ENCODE results near the gene KCNG3. TPM values are rescaled to one million over a fixed set of nuclear protein-coding genes. Genes with fewer than 3 reads are reported as not detected.

Gene KCNG3
- total RNA-seq, 1 donor from 2014 or later = 0.31 TPM

DNA sequence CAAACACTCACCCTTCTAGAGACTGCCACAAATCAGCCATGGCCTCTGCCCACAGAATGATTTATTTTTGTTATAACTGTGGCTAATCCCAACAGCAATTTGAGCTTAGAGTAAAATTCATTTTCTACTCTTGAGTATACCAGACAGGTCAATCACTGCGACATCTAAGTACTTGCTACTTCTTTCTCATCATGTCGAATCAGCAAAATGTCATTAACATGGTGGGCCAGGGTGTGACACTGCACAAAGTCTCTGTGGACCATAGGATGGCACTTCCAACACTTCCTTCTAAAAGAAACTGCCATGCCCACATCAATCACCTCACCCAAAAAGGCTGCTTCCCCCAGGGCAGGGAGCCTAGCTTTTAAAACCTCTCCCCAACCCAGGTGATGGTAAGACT, 64.4 kb downstream of the KCNG3 start:
- no peaks in the 10 kb centered on the region for H3K4me1 Mint-ChIP-seq (ENCODE audit: low read depth)
- H3K4me3 Mint-ChIP-seq (ENCODE audit: low read depth) = no peak overlapping the region
- H3K9me3 Mint-ChIP-seq (ENCODE audit: low read depth) = no peaks in the 10 kb centered on the region
- H3K27me3 Mint-ChIP-seq = no peaks in the 10 kb centered on the region
- H3K36me3 Mint-ChIP-seq (ENCODE audit: insufficient read depth) = no peaks in the 10 kb centered on the region
- no peak overlapping the region for H3K27ac Mint-ChIP-seq
- TF ChIP-seq CTCF (IDR thresholded peaks at IDR 0.05; ENCODE audit: unreplicated experiment) = no peak
- no peak for DNase-seq (ENCODE audit: low spot score, unreplicated experiment)

GRCh38 chr2:42425697-42426096, 68.1 kb downstream of the KCNG3 start:
- H3K27ac Mint-ChIP-seq = no peak overlapping the region
- DNase-seq (ENCODE audit: low spot score, unreplicated experiment) = no peak
- no peak overlapping the region for H3K4me3 Mint-ChIP-seq (ENCODE audit: low read depth)
- H3K36me3 Mint-ChIP-seq (ENCODE audit: insufficient read depth) = no peaks in the 10 kb centered on the region
- no peaks in the 10 kb centered on the region for H3K4me1 Mint-ChIP-seq (ENCODE audit: low read depth)
- TF ChIP-seq CTCF (IDR thresholded peaks at IDR 0.05; ENCODE audit: unreplicated experiment) = no peak
- peaks cover 8% of the 10 kb centered on the region for H3K27me3 Mint-ChIP-seq
- H3K9me3 Mint-ChIP-seq (ENCODE audit: low read depth) = no peaks in the 10 kb centered on the region

DNA sequence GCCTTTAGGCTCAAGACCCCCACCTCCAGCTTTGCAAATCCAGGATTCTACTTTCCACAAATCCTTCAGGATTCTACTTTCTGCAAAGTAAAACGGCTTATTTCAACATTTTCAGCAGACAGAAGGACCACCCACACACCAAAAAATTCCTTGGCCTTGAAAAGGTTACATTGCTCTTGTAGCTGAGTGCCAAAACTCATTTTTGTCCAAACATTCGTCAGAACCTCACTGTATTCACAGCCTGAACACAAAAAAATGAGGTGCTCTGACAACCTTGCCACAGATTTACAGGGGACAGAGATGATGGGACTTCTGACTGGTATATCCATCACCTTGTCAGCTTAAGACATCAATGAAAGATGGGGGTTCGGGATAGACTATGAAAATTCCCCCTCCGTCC, 69.7 kb downstream of the KCNG3 start:
- Mint-ChIP-seq H3K27me3 (peaks cover 8% of the 10 kb centered on the region), H3K27ac (no peak overlapping the region), H3K9me3 (ENCODE audit: low read depth) (no peaks in the 10 kb centered on the region), H3K36me3 (ENCODE audit: insufficient read depth) (no peaks in the 10 kb centered on the region), H3K4me3 (ENCODE audit: low read depth) (no peak overlapping the region), H3K4me1 (ENCODE audit: low read depth) (no peaks in the 10 kb centered on the region)
- DNase-seq (ENCODE audit: low spot score, unreplicated experiment) = no peak
- TF ChIP-seq CTCF (IDR thresholded peaks at IDR 0.05; ENCODE audit: unreplicated experiment) = no peak

- Mint-ChIP-seq H3K27ac (no peak overlapping the region), H3K4me1 (ENCODE audit: low read depth) (no peaks in the 10 kb centered on the region), H3K9me3 (ENCODE audit: low read depth) (no peaks in the 10 kb centered on the region), H3K4me3 (ENCODE audit: low read depth) (no peak overlapping the region), H3K36me3 (ENCODE audit: insufficient read depth) (no peaks in the 10 kb centered on the region), H3K27me3 (peaks cover 8% of the 10 kb centered on the region)
- TF ChIP-seq CTCF (IDR thresholded peaks at IDR 0.05; ENCODE audit: unreplicated experiment) = no peak
- no peak for DNase-seq (ENCODE audit: low spot score, unreplicated experiment)
Measured at GRCh38 chr2:42421601-42422239, 72.1 kb downstream of the KCNG3 start.

- H3K27me3 Mint-ChIP-seq = peaks cover 8% of the 10 kb centered on the region
- no peak for TF ChIP-seq CTCF (IDR thresholded peaks at IDR 0.05; ENCODE audit: unreplicated experiment)
- no peaks in the 10 kb centered on the region for H3K4me1 Mint-ChIP-seq (ENCODE audit: low read depth)
- no peaks in the 10 kb centered on the region for H3K9me3 Mint-ChIP-seq (ENCODE audit: low read depth)
- H3K4me3 Mint-ChIP-seq (ENCODE audit: low read depth) = no peak overlapping the region
- H3K36me3 Mint-ChIP-seq (ENCODE audit: insufficient read depth) = no peaks in the 10 kb centered on the region
- no peak overlapping the region for H3K27ac Mint-ChIP-seq
- DNase-seq (ENCODE audit: low spot score, unreplicated experiment) = no peak
Measured at GRCh38 chr2:42421157-42421485, 72.7 kb downstream of the KCNG3 start.
